CD14-positive monocyte (primary cell): ENCODE results near the gene RHBDL1. TPM values are rescaled to one million over a fixed set of nuclear protein-coding genes. Genes with fewer than 3 reads are reported as not detected.

Source experiments
- DNase-seq, 3 donors: peaks; one replicate each; pipeline ENCODE4 v3.0.0-alpha.2; 2011 to 2022
- H2AFZ ChIP-seq: 2 replicates; pipeline ENCODE4 v1.6.0; 2012; ENCODE audit warnings: mild to moderate bottlenecking, low read depth, low read length, inconsistent platforms; ENCODE audit not compliant: insufficient read depth, poor library complexity, severe bottlenecking
- H3K27ac ChIP-seq, 2 donors: 1 replicate in 1 of 2; 2 replicates in 1 of 2; pipeline ENCODE4 v1.5.1; 2012 to 2013; ENCODE audit warnings: low read length in 2 of 2, control low read depth in 1 of 2, inconsistent platforms in 1 of 2, low read depth in 1 of 2, mild to moderate bottlenecking in 1 of 2
- H3K27me3 ChIP-seq, 2 donors: one replicate each; pipeline versions ENCODE4 v1.6.0 to v1.6.1; 2011 to 2013; ENCODE audit warnings: low read length in 2 of 2; ENCODE audit not compliant: control insufficient read depth in 2 of 2, insufficient read depth in 2 of 2
- H3K36me3 ChIP-seq, 2 donors: replicated peaks in 1 of 2; 1 replicate in 1 of 2; 2 replicates in 1 of 2; pipeline versions ENCODE4 v1.5.1 to v1.6.1; 2012 to 2013; ENCODE audit warnings: low read length in 2 of 2, control low read depth in 1 of 2, inconsistent platforms in 1 of 2, mild to moderate bottlenecking in 1 of 2; ENCODE audit not compliant: insufficient read depth in 2 of 2, control insufficient read depth in 1 of 2
- H3K4me1 ChIP-seq, 2 donors: 1 replicate in 1 of 2; 2 replicates in 1 of 2; pipeline versions ENCODE4 v1.5.1 to v1.6.1; 2012 to 2013; ENCODE audit warnings: low read length in 2 of 2, control low read depth in 1 of 2, inconsistent platforms in 1 of 2, mild to moderate bottlenecking in 1 of 2, moderate library complexity in 1 of 2; ENCODE audit not compliant: insufficient read depth in 2 of 2, control insufficient read depth in 1 of 2
- H3K4me2 ChIP-seq: replicated peaks from 2 replicates; pipeline ENCODE3; 2012; ENCODE audit warnings: low read length, moderate library complexity, mild to moderate bottlenecking; ENCODE audit not compliant: poor library complexity, severe bottlenecking; ENCODE audit errors: extremely low read depth
- H3K4me3 ChIP-seq, 3 experiments: fragments of 200-600 bp in 1 of 3; sonication (generic) in 1 of 3; replicated peaks in 1 of 3; 1 replicate in 2 of 3; 2 replicates in 1 of 3; pipeline ENCODE4 v1.5.1; 2011 to 2013; ENCODE audit warnings: low read length in 3 of 3, mild to moderate bottlenecking in 3 of 3, control low read depth in 2 of 3, low read depth in 2 of 3, inconsistent platforms in 1 of 3, moderate library complexity in 1 of 3
- H3K79me2 ChIP-seq: 2 replicates; pipeline ENCODE4 v1.6.0; 2012; ENCODE audit warnings: mild to moderate bottlenecking, control low read depth, inconsistent platforms, low read length, moderate library complexity; ENCODE audit not compliant: insufficient read depth
- H3K9ac ChIP-seq: 2 replicates; pipeline ENCODE4 v1.6.0; 2017; ENCODE audit warnings: low read length, mild to moderate bottlenecking; ENCODE audit not compliant: insufficient read depth, poor library complexity, severe bottlenecking
- H3K9me3 ChIP-seq, 2 donors: replicated peaks in 1 of 2; 1 replicate in 1 of 2; 2 replicates in 1 of 2; pipeline versions ENCODE4 v1.5.1 to v1.6.1; 2012 to 2013; ENCODE audit warnings: low read length in 2 of 2, control low read depth in 1 of 2; ENCODE audit not compliant: control insufficient read depth in 1 of 2, insufficient read depth in 1 of 2
- H4K20me1 ChIP-seq: 2 replicates; pipeline ENCODE4 v1.6.0; 2012; ENCODE audit warnings: mild to moderate bottlenecking, low read length, control low read depth, moderate library complexity; ENCODE audit not compliant: insufficient read depth
- H3K27ac Mint-ChIP-seq, 7 donors: one replicate each; pipeline ENCODE4 v1.8.0; 2020; ENCODE audit warnings: mild to moderate bottlenecking in 7 of 7, mixed read lengths in 7 of 7, moderate library complexity in 6 of 7, inconsistent platforms in 2 of 7
- H3K27me3 Mint-ChIP-seq, 3 donors: one replicate each; pipeline ENCODE4 v1.8.0; 2021 to 2022; ENCODE audit warnings: low read depth in 3 of 3, mild to moderate bottlenecking in 3 of 3, mixed read lengths in 3 of 3, moderate library complexity in 3 of 3, inconsistent platforms in 1 of 3
- H3K36me3 Mint-ChIP-seq, 2 donors: one replicate each; pipeline ENCODE4 v1.8.0; 2020; ENCODE audit warnings: mixed read lengths in 2 of 2, inconsistent platforms in 1 of 2, mild to moderate bottlenecking in 1 of 2
- H3K4me1 Mint-ChIP-seq: one replicate; pipeline ENCODE4 v1.8.0; 2020; ENCODE audit warnings: mild to moderate bottlenecking, mixed read lengths
- H3K4me3 Mint-ChIP-seq, 2 donors: one replicate each; pipeline ENCODE4 v1.8.0; 2020; ENCODE audit warnings: mild to moderate bottlenecking in 2 of 2, mixed read lengths in 2 of 2, moderate library complexity in 1 of 2
- H3K9me3 Mint-ChIP-seq, 7 donors: one replicate each; pipeline ENCODE4 v1.8.0; 2020 to 2022; ENCODE audit warnings: mixed read lengths in 7 of 7, mild to moderate bottlenecking in 6 of 7, moderate library complexity in 6 of 7, inconsistent platforms in 2 of 7
- CTCF ChIP-seq: fragments of 200-600 bp; IDR thresholded peaks from one replicate; pipeline ENCODE4 v1.8.0; 2022; ENCODE audit warnings: antibody characterized with exemption, mild to moderate bottlenecking
- WGBS: methylation state at CpG from one replicate; pipeline ENCODE4 v1.1.5; 2013; ENCODE audit warnings: missing lambda C conversion rate; ENCODE audit not compliant: insufficient coverage; 5-methylcytosine and 5-hydroxymethylcytosine counted together
- intact Hi-C, 2 donors: fragments of 100-400 bp; cut with micrococcal nuclease; formaldehyde crosslinking; loops; one replicate each; pipeline versions ENCODE4 v1.15.0 to v1.15.1; 2023
- polyA plus RNA-seq, 3 donors: library from polyadenylated mRNA; depleted of rRNA in 1 of 3; unstranded in 2 of 3; stranded (reverse) in 1 of 3; fragments of 300-500 nt in 2 of 3; fragments of >200 nt in 1 of 3; fragmentation: Illumina TruSeq in 2 of 3; gene quantifications; 1 replicate in 2 of 3; 2 replicates in 1 of 3; pipeline ENCODE4 v1.2.3, GENCODE V29; 2012 to 2021

RHBDL1 gene
- polyA plus RNA-seq, 3 donors: 1.3 TPM; not detected in 2

- Histone ChIP-seq H3K4me2 (peak overlapping the region; percentile 100), H4K20me1 (peaks cover 20% of the 10 kb centered on the region), H2AFZ (peak overlapping the region; percentile 100), H3K4me1 (peaks cover 25 to 40% of the 10 kb centered on the region in 2 donors), H3K27me3 (peaks cover 11 to 47% of the 10 kb centered on the region in 2 donors), H3K9ac (peak overlapping the region; percentile 72), H3K27ac (no peak overlapping the region), H3K4me3 (peak overlapping the region in 2 of 3 experiments; percentile 51 to 88), H3K79me2 (no peaks in the 10 kb centered on the region), H3K9me3 (peaks cover 4 to 9% of the 10 kb centered on the region in 2 donors), H3K36me3 (no peaks in the 10 kb centered on the region)
- intact Hi-C loops: no loop called here
- WGBS: 7% methylated on average over 10 of the region's 16 CpGs
- Mint-ChIP-seq H3K4me1 (peaks cover 19% of the 10 kb centered on the region), H3K27me3 (peaks cover 36 to 48% (median 37%) of the 10 kb centered on the region in 3 donors), H3K36me3 (peaks cover 5 to 7% of the 10 kb centered on the region in 2 donors), H3K27ac (peak overlapping the region in 1 of 7 donors; percentile 61), H3K4me3 (peak overlapping the region; percentile 79 to 87), H3K9me3 (peaks cover 0 to 3% (median 0%) of the 10 kb centered on the region in 7 donors)
- no peak for TF ChIP-seq CTCF
- no peak for DNase-seq
Measured at GRCh38 chr16:719815-720446, 44.5 kb downstream of the RHBDL1 start.

- peaks cover 39 to 54% (median 40%) of the 10 kb centered on the region in 3 donors for H3K27me3 Mint-ChIP-seq
- Histone ChIP-seq H3K9me3 (peaks cover 4 to 9% of the 10 kb centered on the region in 2 donors), H3K79me2 (no peaks in the 10 kb centered on the region), H3K9ac (peak overlapping the region; percentile 72), H3K4me3 (peak overlapping the region; percentile 51 to 88 (median 54)), H2AFZ (peak overlapping the region; percentile 100), H3K27ac (peak overlapping the region in 1 of 2 donors; percentile 36), H4K20me1 (peaks cover 20% of the 10 kb centered on the region), H3K27me3 (peaks cover 11 to 53% of the 10 kb centered on the region in 2 donors), H3K4me1 (peaks cover 25 to 35% of the 10 kb centered on the region in 2 donors), H3K4me2 (peak overlapping the region; percentile 100), H3K36me3 (no peaks in the 10 kb centered on the region)
- H3K27ac Mint-ChIP-seq: peak overlapping the region in 2 of 7 donors; percentile 30 to 61
- DNase-seq: no peak
- peaks cover 19% of the 10 kb centered on the region for H3K4me1 Mint-ChIP-seq
- H3K9me3 Mint-ChIP-seq: peaks cover 0 to 3% (median 0%) of the 10 kb centered on the region in 7 donors
- TF ChIP-seq CTCF: peak; percentile 10
- intact Hi-C loops: no loop called here
- peak overlapping the region; percentile 79 to 87 for H3K4me3 Mint-ChIP-seq
- peaks cover 5 to 7% of the 10 kb centered on the region in 2 donors for H3K36me3 Mint-ChIP-seq
- WGBS: 0% methylated on average over 34 of the region's 38 CpGs
Measured at GRCh38 chr16:720447-720989, 45.0 kb downstream of the RHBDL1 start.
